Stimulated activated CD8-positive, alpha-beta memory T cell treated with anti-CD3 and anti-CD28 coated beads, Interleukin-7, amount 100 ng/mL, for 4 hours (primary cell): Measurements from ENCODE around the gene ATP1A4.

ENCODE experiments used
- DNase-seq, 2 donors: peaks; one replicate each; pipeline ENCODE4 v3.0.0-alpha.2; 2020; ENCODE audit warnings: low read depth in 2 of 2

The ATP1A4 gene

DNA sequence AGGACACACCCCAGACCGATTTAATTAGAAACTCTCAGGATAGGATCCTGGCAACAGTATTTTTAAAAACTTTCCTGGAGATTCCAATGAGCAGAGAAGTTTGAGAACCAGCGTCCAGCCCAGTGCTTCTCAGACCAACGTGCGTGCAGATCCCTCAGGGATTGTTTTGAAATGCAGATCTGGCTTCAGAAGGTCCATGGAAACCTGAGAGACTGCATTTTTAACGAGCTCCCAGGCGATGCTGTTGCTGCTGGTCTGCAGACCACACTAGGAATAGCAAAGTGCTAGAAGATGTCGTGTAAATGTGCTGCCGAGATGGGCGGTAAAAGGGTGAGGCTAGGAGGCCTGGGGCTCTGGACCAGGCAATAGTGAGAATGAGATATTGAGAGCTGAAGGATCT is 20.6 kb downstream of the ATP1A4 start:
- DNase-seq: no peak

DNA sequence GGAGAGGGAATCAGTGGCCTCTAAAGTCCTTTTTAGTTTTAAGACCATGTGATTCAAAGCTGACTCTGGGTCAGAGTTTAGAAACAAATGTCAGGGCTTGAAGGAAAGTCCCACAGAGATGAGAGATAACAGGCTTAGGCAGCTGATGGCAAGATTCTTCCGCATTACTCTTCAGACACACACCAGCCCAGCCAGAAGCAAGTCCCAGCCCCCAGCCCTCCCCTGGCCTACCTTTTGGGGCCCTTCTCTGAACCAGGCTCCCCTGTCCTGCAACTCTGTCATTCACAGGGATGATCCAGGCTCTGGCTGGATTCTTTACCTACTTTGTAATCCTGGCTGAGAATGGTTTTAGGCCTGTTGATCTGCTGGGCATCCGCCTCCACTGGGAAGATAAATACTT is 25.8 kb downstream of the ATP1A4 start:
- no peak for DNase-seq

GRCh38 chr1:160177667-160178066 is 26.3 kb downstream of the ATP1A4 start:
- no peak for DNase-seq

DNA sequence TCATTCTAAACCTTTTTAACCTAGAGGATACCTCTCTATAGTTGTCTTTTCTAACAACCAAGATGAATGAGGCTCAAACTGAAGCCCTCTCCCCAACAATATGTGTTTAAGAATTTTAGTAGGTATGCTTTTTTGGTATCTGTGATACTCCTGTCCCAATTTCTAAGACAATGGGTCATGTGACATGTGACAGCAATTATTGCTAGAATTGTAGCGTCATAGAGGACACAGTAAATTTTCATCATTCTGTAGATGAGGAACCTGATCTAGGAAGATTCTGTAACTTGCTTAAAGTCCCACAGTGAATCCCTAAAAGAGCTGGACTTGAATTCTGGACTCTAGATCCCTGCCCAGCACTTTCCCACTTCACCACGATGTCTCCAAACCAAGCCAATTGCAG is 27.3 kb downstream of the ATP1A4 start:
- no peak for DNase-seq

DNA sequence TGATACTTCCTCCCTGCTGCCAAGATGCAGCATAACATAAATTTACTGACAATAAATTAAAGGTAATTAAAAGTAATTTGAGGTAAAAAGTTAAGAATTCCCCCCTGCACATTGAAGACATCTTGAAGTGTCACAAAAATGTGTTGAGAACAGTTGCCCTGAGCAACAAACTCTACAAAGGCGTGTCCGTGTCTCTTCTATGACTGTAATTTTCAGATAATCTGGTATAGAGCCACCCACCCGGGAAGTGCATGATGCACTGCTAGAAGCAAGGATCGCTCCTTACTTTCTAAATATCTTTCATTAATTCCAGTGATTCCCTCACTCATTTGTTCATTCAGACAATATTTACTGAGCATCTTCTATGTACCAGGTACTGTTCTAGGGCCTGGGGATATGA is 27.9 kb downstream of the ATP1A4 start:
- no peak for DNase-seq

DNA sequence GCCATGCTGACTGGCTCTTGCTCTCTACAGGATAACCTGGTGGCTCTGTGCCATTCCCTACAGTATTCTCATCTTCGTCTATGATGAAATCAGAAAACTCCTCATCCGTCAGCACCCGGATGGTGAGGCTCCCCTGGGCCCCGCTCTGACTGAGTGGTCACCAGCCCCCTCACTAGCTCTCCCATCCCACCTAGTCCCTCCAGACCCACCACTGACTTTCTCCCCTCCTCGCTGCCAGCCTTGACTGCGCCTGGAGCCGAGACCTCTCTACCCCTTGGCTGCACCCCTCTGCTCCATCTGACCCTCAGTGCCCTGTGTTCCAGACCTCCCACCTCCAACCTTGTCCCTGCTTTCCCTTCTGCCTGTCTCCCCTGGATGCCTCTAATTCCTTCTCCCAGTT is 34.8 kb downstream of the ATP1A4 start:
- DNase-seq: no peak

- no peak for DNase-seq
These were observed 35.3 kb downstream of the ATP1A4 start for GRCh38 chr1:160186729-160187128.

DNA sequence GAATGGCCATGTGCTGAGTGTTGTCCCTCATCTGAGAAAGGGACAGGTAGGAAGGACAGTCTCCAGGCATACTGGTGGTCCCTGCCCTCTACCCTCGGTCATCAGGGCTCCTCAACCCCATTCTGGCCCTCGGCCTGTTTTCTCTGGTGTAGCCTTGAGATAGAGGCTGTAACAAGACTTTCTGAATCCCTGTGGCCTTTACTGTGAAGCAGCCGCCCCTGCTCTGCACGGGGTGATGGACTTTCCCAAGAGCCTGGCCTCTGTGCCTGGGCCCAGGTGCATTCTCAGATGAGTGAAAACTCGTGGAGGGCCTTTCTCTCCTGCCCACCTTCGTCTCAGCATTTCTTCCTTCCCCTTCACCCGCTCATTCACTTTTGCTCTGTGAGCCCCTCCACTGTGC is 36.0 kb downstream of the ATP1A4 start:
- no peak for DNase-seq

- DNase-seq: no peak
These were observed 36.9 kb downstream of the ATP1A4 start for GRCh38 chr1:160188341-160188740.

DNA sequence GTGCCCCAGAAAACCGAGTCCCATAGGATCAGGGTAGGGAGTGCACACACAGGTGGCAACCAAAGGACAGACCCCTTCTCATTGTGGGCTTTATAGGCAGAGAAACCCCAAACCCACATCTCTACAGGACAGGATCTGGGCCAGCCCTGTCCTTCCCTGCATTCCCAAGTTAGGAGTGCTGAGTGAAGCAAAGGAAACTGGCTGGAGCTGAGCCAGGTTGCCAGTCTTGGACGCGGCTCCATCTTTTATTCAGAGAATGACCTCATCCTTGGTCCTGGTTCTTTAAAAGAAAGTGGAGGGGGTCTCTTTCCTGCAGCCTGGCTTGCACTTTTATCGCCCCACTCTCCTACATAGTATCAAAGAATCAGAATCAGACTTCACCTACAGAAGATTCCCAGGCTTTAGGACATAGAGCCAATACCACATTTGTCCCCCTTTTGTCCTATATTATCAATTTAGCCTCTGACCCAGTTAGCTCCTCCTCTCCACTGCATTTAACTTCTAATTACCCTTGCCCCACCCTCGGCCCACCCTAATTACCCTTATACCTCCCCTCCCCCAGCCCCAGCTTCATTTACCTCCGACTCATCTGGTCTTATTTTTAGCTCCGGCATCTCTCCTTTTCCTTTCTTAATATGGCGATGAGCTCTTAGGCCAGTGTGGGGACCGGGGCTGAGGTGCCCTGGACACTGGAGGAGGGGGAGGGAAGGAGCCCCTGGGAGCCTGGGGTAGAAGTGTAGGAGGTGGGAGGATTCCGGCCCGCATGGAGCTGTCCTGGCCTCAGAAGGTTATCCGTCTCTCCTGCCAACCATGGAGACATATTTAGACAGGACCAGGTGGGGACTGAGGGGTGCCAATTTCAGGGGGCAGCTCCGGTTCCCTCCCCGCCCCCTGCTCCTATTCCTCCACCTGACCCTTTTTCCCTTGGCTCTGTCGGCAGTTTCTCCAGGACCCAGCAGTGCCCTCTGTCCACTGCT is 38.5 kb downstream of the ATP1A4 start, which contains the start of gene CASQ1:
TSS of gene CASQ1 (plus strand) at position 927 of the 977 bp plus-strand sequence. CDS start 177 bp downstream, outside the sequence.
- no peak for DNase-seq

GRCh38 chr1:160191756-160192155 is 40.4 kb downstream of the ATP1A4 start:
- DNase-seq: no peak

GRCh38 chr1:160192234-160192633 is 40.8 kb downstream of the ATP1A4 start:
- DNase-seq: no peak

- peak; percentile 50 to 63 for DNase-seq
These were observed 41.9 kb downstream of the ATP1A4 start for GRCh38 chr1:160193091-160193819.

GRCh38 chr1:160193832-160194736 is 42.7 kb downstream of the ATP1A4 start:
- DNase-seq: no peak

- no peak for DNase-seq
These were observed 43.3 kb downstream of the ATP1A4 start for GRCh38 chr1:160194737-160195059.

- no peak for DNase-seq
These were observed 44.7 kb downstream of the ATP1A4 start for GRCh38 chr1:160196143-160196542.

GRCh38 chr1:160197231-160197630 is 45.8 kb downstream of the ATP1A4 start:
- no peak for DNase-seq

DNA sequence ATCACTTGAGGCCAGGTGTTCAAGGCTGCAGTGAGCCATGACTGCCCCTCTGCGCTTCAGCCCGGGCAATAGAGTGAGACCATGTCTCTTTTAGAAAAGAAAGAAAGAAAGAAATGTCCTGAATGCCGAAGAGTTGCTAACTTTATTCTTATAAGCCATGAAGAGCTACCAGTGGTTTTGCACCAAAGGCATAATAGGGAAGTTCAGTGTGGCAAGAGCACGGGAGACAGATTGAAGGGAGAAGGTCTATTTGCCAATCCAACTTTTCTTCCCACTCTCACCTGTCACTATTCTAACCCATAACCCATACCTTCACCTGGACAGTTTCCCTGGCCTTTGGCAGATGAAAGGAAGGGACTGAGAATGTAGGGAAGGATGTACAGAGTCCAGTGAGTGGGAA is 49.4 kb downstream of the ATP1A4 start:
- DNase-seq: no peak

- no peak for DNase-seq
These were observed 53.3 kb downstream of the ATP1A4 start for GRCh38 chr1:160204526-160205241.

GRCh38 chr1:160205242-160206035 is 54.0 kb downstream of the ATP1A4 start, which contains the start of gene PEA15:
Gene PEA15, plus strand, starts transcription at chr1:160205384. Its CDS starts 6,161 bp downstream, at chr1:160211545.
- peak; percentile 35 to 67 for DNase-seq
